ENCODE data around the gene SETD9. TPM values are rescaled to one million over a fixed set of nuclear protein-coding genes. Genes with fewer than 3 reads are reported as not detected.
A peak's percentile ranks its signal among the peaks of the same experiment; 100 is the strongest.

SETD9 gene
- total RNA-seq, 1 experiment from 2014 or later = 6.0 TPM

DNA sequence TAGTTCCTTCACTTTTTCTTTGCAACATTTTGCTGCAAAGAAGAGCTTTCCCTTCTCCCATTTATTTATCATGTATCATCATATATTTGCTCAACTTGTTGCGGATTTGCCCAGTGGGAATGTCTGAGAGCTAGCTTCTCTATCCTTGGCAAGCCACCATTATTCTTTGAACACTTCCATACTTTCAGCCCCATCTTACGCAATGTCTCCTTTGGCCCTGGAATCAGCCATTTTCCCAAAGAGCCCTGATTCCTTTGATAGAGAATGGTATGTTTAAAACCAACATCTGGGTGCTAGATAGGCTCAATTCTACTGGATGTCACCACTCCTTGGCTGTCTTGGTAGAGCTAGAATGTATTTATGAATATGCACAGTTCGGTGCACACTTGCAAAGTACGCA lies 12.6 kb upstream of the SETD9 start:
- DNase-seq (no peak), ATAC-seq (no peak)
- no TSS peak for BruUV-seq (replicated peaks)
- Histone ChIP-seq H3K9me2 (replicated peaks; ENCODE audit: low read length) (no peaks in the 10 kb centered on the region), H3K9ac (ENCODE audit: low read length) (no peak overlapping the region), H3K27me3 (ENCODE audit: low read length) (no peaks in the 10 kb centered on the region), H3K4me2 (ENCODE audit: low read length) (no peak overlapping the region), H3K36me3 (ENCODE audit: low read depth, low read length) (0 out of 2 replicates have a peak, but pooled peaks cover 8% of the 10 kb centered on the region), H3K79me2 (ENCODE audit: low read length) (no peaks in the 10 kb centered on the region), H3K9me3 (ENCODE audit: low read length) (no peaks in the 10 kb centered on the region), H2AFZ (ENCODE audit: low read length) (no peak overlapping the region), H3K27ac (ENCODE audit: low read length) (no peak overlapping the region), H4K20me1 (ENCODE audit: low read length) (no peaks in the 10 kb centered on the region), H3K4me1 (ENCODE audit: insufficient read depth, low read length) (no peaks in the 10 kb centered on the region), H3F3A (ENCODE audit: low read length, unreplicated experiment) (no peaks in the 10 kb centered on the region), H3K4me3 (ENCODE audit: low read length) (no peak overlapping the region)
- no peak for TF ChIP-seq EZH2phosphoT487 (IDR thresholded peaks at IDR 0.05; ENCODE audit: borderline replicate concordance, low read length)
- POLR2A ChIA-PET (ENCODE audit: unreplicated experiment) = no interaction called here
- CTCF ChIA-PET = no interaction called here
- intact Hi-C loops (cut with micrococcal nuclease) = no loop called here

DNA sequence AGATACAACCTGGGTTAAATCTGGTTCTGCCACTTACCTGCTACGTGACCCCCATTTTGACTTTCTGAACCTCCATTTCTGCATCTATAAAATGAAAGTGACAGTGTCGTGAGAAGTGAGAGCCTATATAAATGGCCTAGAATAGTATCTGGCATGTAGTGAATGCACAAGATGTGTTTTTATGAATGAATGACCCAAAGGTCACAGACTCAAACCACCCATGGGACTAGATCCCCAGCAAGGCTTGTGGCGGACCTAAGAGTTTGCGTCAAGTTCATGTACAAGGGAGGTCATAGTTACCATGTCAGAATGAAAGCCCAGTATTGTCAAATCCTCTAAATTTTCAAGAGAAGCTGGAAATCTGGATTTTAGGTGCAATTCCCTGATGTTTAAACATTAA lies 11.2 kb upstream of the SETD9 start:
- POLR2A ChIA-PET (ENCODE audit: unreplicated experiment) = no interaction called here
- Histone ChIP-seq H3K9me2 (replicated peaks; ENCODE audit: low read length) (no peaks in the 10 kb centered on the region), H3K36me3 (ENCODE audit: low read depth, low read length) (0 out of 2 replicates have a peak, but pooled peaks cover 8% of the 10 kb centered on the region), H3K27me3 (ENCODE audit: low read length) (no peaks in the 10 kb centered on the region), H3K79me2 (ENCODE audit: low read length) (no peaks in the 10 kb centered on the region), H3F3A (ENCODE audit: low read length, unreplicated experiment) (no peaks in the 10 kb centered on the region), H3K9me3 (ENCODE audit: low read length) (no peaks in the 10 kb centered on the region), H3K9ac (ENCODE audit: low read length) (no peak overlapping the region), H3K4me3 (ENCODE audit: low read length) (no peak overlapping the region), H3K27ac (ENCODE audit: low read length) (no peak overlapping the region), H3K4me1 (ENCODE audit: insufficient read depth, low read length) (no peaks in the 10 kb centered on the region), H3K4me2 (ENCODE audit: low read length) (no peak overlapping the region), H2AFZ (ENCODE audit: low read length) (no peak overlapping the region), H4K20me1 (ENCODE audit: low read length) (no peaks in the 10 kb centered on the region)
- no TSS peak for BruUV-seq (replicated peaks)
- DNase-seq = no peak
- ATAC-seq = no peak
- TF ChIP-seq CTCF (conservative IDR thresholded peaks at IDR 0.05; ENCODE audit: low read depth, low read length) (no peak), EZH2phosphoT487 (IDR thresholded peaks at IDR 0.05; ENCODE audit: borderline replicate concordance, low read length) (no peak), EZH2 (IDR thresholded peaks at IDR 0.05; ENCODE audit: low read length, unreplicated experiment) (no peak)
- CTCF ChIA-PET = interaction anchor here (0.5 to 0.6 kb wide), 2 partner anchors 61 to 333 kb away, joined by 3 read pairs; no protein-coding TSS in a partner anchor
- intact Hi-C loops (cut with micrococcal nuclease) = no loop called here

GRCh38 chr5:56900395-56900794 lies 9.0 kb upstream of the SETD9 start:
- H3K4me3 ChIP-seq (ENCODE audit: low read length) = no peak overlapping the region
- peak; percentile 2 for DNase-seq
- H3K79me2 ChIP-seq (ENCODE audit: low read length) = no peaks in the 10 kb centered on the region
- CTCF ChIA-PET = interaction anchor here (0.7 to 1.4 kb wide), 2 partner anchors 10 to 238 kb away, joined by 4 read pairs; no protein-coding TSS in a partner anchor
- no peak overlapping the region for H3K9ac ChIP-seq (ENCODE audit: low read length)
- H3K4me1 ChIP-seq (ENCODE audit: insufficient read depth, low read length) = no peaks in the 10 kb centered on the region
- H3K27ac ChIP-seq (ENCODE audit: low read length) = no peak overlapping the region
- H3K27me3 ChIP-seq (ENCODE audit: low read length) = no peaks in the 10 kb centered on the region
- H3K36me3 ChIP-seq (ENCODE audit: low read depth, low read length) = no peaks in the 10 kb centered on the region
- H2AFZ ChIP-seq (ENCODE audit: low read length) = no peak overlapping the region
- no peak for TF ChIP-seq EZH2phosphoT487 (IDR thresholded peaks at IDR 0.05; ENCODE audit: borderline replicate concordance, low read length)
- TF ChIP-seq EZH2 (IDR thresholded peaks at IDR 0.05; ENCODE audit: low read length, unreplicated experiment) = no peak
- no peak for TF ChIP-seq CTCF (conservative IDR thresholded peaks at IDR 0.05; ENCODE audit: low read depth, low read length)
- no peaks in the 10 kb centered on the region for H4K20me1 ChIP-seq (ENCODE audit: low read length)
- peak overlapping the region; percentile 24; the same call in 1 of the 2 replicates for H3K4me2 ChIP-seq (ENCODE audit: low read length)
- peak; percentile 55 for ATAC-seq
- no peaks in the 10 kb centered on the region for H3K9me3 ChIP-seq (ENCODE audit: low read length)
- intact Hi-C loops (cut with micrococcal nuclease) = loop anchor here (1.0 to 10.0 kb wide), 5 partner anchors 182 to 1564 kb away; partner anchors contain the start of gene PLK2
- no peaks in the 10 kb centered on the region for H3F3A ChIP-seq (ENCODE audit: low read length, unreplicated experiment)
- no TSS peak for BruUV-seq (replicated peaks)
- POLR2A ChIA-PET (ENCODE audit: unreplicated experiment) = interaction anchor here (0.6 kb wide), 1 partner anchor 286 kb away, joined by 3 read pairs; no protein-coding TSS in a partner anchor
- no peaks in the 10 kb centered on the region for H3K9me2 ChIP-seq (replicated peaks; ENCODE audit: low read length)
